RWPE1 (cell line): ENCODE results near the gene SOX9.

Experiments
- CTCF ChIA-PET: fragments of 350-600 bp; sonication (Branson Sonifier 250); formaldehyde crosslinking; extraction: SDS; loops from one replicate; lab custom pipeline; 2021; lab: Yijun Ruan, JAX
- POLR2A ChIA-PET: fragments of 400-600 bp; formaldehyde crosslinking; extraction: SDS; loops from one replicate; lab custom pipeline; 2020; ENCODE audit warnings: antibody characterized with exemption; ENCODE audit not compliant: low non-redundant PET; lab: Yijun Ruan, JAX
- DNase-seq: peaks from one replicate; pipeline ENCODE4 v3.0.0; 2012; ENCODE audit warnings: low spot score
- H3K27ac ChIP-seq: fragments of 450-650 bp; 2 replicates; pipeline ENCODE4 v1.5.1; 2017
- TF ChIP-seq, protein P1 (sequence below): fragments of 450-650 bp; conservative IDR thresholded peaks from 2 replicates; pipeline ENCODE4 v1.5.1; 2017; ENCODE audit warnings: low read depth, mild to moderate bottlenecking

SOX9 gene

DNA sequence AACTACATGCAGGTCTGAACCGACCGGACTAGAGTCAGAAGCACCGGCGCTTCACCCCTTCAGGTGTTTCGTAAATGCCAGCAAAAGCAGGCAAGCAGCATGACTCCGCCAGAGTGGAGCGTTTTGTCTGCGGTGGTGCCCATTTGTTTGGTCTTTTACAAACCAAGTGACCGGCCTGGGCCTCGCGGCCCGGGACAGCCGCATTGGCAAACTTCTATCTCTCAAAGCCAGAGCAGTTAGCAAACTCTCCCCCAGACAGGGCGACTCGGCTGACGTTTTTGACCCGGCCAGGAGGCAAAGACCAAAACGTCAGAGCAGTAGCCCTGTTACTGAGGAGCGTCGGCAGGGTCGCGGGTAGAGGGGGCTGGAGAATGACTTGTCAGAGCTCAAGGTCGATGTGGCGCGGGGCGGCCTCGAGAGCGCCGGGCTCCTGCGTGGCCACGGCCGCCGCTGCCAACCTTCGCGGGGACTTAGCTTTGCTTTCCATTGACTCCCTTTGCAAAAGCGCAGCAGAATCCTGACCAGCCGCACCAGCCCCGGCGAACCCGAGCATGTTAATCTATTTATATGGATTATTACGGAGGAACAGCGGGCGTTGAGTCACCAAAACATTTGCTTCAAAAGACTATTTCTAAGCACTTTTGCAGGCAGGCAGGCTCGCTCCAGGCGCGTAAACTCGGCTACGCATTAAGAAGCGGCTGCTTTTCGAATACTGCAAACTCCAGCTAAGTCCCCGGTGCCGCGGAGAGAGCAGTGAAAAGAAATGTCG is 763 bp upstream of the SOX9 start:
- TF ChIP-seq, protein P1, sequence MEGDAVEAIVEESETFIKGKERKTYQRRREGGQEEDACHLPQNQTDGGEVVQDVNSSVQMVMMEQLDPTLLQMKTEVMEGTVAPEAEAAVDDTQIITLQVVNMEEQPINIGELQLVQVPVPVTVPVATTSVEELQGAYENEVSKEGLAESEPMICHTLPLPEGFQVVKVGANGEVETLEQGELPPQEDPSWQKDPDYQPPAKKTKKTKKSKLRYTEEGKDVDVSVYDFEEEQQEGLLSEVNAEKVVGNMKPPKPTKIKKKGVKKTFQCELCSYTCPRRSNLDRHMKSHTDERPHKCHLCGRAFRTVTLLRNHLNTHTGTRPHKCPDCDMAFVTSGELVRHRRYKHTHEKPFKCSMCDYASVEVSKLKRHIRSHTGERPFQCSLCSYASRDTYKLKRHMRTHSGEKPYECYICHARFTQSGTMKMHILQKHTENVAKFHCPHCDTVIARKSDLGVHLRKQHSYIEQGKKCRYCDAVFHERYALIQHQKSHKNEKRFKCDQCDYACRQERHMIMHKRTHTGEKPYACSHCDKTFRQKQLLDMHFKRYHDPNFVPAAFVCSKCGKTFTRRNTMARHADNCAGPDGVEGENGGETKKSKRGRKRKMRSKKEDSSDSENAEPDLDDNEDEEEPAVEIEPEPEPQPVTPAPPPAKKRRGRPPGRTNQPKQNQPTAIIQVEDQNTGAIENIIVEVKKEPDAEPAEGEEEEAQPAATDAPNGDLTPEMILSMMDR = no peak
- ChIA-PET CTCF (interaction anchor here (0.6 to 1.4 kb wide), 5 partner anchors 162 to 1353 kb away, joined by 3 to 8 read pairs (median 4); no protein-coding TSS in a partner anchor), POLR2A (interaction anchor here (0.6 to 1.0 kb wide), 5 partner anchors 9 to 420 kb away, joined by 3 to 12 read pairs (median 4); no protein-coding TSS in a partner anchor)
- peak overlapping the region; percentile 89 for H3K27ac ChIP-seq
- DNase-seq = peak; percentile 63

- CTCF ChIA-PET = interaction anchor here (0.6 to 1.4 kb wide), 5 partner anchors 269 to 968 kb away, joined by 3 to 12 read pairs (median 6); no protein-coding TSS in a partner anchor
- DNase-seq = peak; percentile 42
Observed at GRCh38 chr17:72121164-72122009, 567 bp downstream of the SOX9 start.

DNA sequence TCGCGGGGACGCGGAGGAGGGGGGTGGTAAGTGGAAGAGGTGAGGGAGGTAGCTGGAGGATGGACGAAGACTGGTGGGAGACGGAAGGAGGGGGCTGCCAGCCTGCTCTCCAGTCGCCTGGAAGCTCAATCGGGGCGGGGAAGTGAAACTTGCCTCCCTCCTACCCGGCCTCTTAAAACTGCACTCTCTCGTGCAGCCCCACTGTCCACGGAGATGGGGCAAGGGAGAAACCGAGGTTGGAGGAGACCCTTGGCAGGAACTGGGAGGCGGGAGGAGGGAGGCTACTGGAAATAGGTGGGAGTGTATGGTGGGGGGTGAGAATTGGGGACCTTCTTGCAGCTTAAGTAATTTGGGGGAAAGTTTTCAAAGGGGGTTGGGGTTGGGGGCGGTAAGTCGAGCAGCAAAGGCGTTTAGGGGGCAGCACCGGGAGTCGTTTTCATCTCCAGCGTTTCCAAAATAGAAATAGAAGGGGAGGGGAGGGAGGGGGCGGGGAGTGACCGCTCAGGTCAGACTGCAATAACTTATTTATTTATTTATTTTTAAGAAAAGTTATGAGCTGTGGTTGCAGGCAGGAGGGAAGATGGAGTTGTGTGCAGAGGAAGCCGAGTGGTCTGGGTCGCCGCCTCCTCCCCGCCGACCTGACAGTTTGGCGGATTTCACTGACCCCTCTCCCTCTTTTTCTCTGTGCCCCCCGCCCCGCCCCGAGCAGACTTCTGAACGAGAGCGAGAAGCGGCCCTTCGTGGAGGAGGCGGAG is 1.4 kb downstream of the SOX9 start:
- TF ChIP-seq, protein P1 = 0 out of 2 replicates have a peak, but pooled peaks have one; percentile 3
- peak overlapping the region; percentile 89 for H3K27ac ChIP-seq
- CTCF ChIA-PET = interaction anchor here (0.7 to 1.4 kb wide), 2 partner anchors 418 to 448 kb away, joined by 7 to 12 read pairs; no protein-coding TSS in a partner anchor
- peak; percentile 42 for DNase-seq
- POLR2A ChIA-PET = interaction anchor here (1.3 kb wide), 1 partner anchor 221 kb away, joined by 5 read pairs; no protein-coding TSS in a partner anchor

More at GRCh38 chr17:72121164-72122009, 567 bp downstream of the SOX9 start:
- peak overlapping the region; percentile 89 for H3K27ac ChIP-seq
- TF ChIP-seq, protein P1 = peak; percentile 21; the same call in 1 of the 2 replicates
- POLR2A ChIA-PET = interaction anchor here (0.6 to 1.3 kb wide), 4 partner anchors 221 to 315 kb away, joined by 3 to 12 read pairs (median 4); no protein-coding TSS in a partner anchor

GRCh38 chr17:72122765-72123529 is 2.1 kb downstream of the SOX9 start:
- TF ChIP-seq, protein P1 = no peak
- ChIA-PET CTCF (interaction anchor here (1.1 to 1.4 kb wide), 2 partner anchors 125 to 417 kb away, joined by 6 to 12 read pairs; no protein-coding TSS in a partner anchor), POLR2A (no interaction called here)
- peak overlapping the region; percentile 89 for H3K27ac ChIP-seq
- DNase-seq = peak; percentile 20

GRCh38 chr17:72123530-72124437 is 3.0 kb downstream of the SOX9 start:
- TF ChIP-seq, protein P1 = no peak
- no peak for DNase-seq
- POLR2A ChIA-PET = no interaction called here
- no peak overlapping the region for H3K27ac ChIP-seq
- CTCF ChIA-PET = interaction anchor here (0.6 to 1.1 kb wide), 3 partner anchors 124 to 416 kb away, joined by 3 to 6 read pairs (median 4); no protein-coding TSS in a partner anchor
